NCI-H774 (cell line): Measurements from ENCODE around the gene AOC3.
A peak's percentile ranks its signal among the peaks of the same experiment; 100 is the strongest.
"Not testable (repeated sequence)": the region's sequence is repeated elsewhere in the genome, so short reads cannot be mapped to it uniquely, and the experiment has no call there.

Experiments
- DNase-seq: peaks from one replicate; lab custom pipeline; 2025; lab: John Stamatoyannopoulos, UW

AOC3 gene

DNA sequence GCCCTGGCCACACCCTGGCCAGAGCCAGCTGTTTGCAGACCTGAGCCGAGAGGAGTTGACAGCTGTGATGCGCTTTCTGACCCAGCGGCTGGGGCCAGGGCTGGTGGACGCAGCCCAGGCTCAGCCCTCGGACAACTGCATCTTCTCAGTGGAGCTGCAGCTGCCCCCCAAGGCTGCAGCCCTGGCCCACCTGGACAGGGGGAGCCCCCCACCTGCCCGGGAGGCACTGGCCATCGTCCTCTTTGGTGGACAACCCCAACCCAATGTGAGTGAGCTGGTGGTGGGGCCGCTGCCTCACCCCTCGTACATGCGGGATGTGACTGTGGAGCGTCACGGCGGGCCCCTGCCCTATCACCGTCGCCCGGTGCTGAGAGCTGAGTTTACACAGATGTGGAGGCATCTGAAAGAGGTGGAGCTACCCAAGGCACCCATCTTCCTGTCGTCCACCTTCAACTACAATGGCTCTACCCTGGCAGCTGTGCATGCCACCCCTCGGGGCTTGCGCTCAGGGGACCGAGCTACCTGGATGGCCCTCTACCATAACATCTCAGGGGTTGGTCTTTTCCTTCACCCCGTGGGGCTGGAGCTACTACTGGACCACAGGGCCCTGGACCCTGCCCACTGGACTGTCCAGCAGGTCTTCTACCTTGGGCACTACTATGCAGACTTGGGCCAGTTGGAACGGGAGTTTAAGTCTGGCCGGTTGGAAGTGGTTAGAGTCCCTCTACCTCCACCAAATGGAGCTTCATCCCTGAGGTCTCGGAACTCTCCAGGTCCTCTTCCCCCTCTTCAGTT, 6.0 kb upstream of the AOC3 start:
- no peak for DNase-seq

DNA sequence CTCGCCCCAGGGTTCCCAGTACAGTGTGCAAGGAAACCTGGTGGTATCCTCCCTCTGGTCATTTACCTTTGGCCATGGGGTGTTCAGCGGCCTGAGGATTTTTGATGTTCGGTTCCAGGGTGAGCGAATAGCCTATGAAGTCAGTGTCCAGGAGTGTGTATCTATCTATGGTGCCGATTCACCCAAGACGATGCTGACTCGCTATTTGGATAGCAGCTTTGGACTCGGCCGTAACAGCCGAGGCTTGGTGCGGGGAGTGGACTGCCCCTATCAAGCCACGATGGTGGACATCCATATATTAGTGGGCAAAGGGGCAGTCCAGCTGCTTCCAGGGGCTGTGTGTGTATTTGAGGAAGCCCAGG, 5.5 kb upstream of the AOC3 start:
- DNase-seq: no peak

DNA sequence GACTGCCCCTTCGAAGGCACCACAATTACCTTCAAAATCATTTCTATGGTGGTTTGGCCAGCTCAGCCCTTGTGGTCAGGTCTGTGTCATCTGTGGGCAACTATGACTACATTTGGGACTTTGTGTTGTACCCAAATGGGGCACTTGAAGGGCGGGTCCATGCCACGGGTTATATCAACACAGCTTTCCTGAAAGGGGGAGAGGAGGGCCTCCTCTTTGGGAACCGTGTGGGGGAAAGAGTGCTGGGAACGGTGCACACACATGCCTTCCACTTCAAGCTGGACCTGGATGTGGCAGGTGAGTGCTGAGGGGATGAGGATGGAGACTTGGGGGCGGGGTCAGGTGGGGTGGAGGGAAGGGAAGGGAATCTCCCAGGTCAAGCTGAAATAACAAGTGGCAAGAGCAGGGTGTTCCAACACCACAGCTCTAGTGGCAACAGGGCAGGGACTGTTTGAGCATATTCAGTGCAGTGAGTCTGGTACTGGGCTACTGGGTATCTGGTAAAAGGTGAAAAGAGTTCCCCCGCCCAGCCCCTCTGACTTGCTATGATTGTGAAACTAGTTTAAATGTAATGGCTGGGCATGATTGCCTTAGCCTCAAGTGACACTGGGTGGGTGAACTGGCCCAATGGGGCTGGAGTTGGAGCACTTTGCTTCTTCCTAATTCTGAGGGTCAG, 4.9 kb upstream of the AOC3 start:
- no peak for DNase-seq

DNA sequence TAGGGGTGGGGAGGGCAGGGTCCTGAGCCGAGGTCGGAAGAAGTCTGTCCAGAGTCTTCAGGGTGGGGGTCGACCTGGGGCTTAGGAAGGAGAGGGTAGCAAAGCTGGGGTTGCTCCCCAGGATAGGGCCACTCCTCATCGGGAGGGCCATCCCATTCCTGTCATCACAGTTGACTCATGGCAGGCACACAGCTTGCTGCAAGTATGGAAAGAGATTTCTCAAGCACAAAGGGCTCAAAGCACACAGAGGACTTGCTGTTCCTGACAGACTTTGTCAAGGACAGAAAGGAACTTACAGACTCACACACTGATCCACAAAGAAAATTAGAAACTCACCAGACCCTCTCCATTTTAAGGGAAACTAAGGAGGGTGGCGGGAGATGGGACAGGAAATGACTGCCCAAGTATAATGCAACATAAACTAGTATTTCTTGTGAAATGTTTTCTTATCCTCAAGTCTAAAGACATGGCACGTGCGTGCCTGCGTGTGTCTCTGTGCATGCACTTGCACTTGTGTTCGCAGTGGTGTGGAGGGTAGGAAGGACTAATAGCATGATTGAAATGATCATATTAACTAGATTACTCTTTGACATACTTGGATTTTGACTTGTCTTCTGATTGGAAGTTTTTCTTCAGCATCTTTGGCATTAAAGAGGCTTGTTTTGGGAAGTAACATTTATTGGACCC, 4.3 kb upstream of the AOC3 start:
- DNase-seq: no peak

DNA sequence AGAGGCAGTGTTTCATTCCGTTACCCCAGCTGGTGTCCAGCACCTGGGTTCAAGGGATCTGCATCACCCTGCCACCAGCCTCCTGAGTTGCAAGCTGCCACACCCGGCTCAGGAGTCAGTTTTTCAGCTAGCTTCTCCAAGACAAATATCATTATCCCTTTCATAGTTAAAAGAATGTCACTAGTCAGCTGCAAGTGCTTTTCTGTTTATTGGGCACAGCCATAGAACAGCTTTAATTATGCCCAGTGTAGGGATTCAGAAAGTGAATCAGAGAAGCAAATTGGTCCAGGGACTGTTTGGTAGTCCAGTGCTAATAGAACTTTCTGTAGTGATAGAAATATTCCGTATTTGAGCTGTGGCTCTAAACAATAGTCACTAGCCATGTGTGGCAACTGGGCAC, 2.9 kb upstream of the AOC3 start:
- DNase-seq: peak; percentile 31

DNA sequence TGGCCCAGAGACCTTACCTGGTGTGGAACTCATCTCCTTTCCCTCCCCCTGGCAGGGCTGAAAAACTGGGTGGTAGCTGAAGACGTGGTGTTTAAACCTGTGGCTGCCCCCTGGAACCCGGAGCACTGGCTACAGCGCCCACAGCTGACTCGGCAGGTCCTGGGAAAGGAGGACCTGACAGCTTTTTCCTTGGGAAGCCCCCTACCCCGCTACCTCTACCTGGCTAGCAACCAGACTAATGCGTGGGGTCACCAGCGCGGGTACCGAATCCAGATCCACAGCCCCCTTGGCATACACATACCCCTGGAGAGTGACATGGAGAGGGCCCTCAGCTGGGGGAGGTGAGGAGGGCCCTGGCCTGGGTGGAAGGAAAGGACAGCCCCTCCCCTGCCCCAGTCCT, 2.0 kb upstream of the AOC3 start:
- no peak for DNase-seq

DNA sequence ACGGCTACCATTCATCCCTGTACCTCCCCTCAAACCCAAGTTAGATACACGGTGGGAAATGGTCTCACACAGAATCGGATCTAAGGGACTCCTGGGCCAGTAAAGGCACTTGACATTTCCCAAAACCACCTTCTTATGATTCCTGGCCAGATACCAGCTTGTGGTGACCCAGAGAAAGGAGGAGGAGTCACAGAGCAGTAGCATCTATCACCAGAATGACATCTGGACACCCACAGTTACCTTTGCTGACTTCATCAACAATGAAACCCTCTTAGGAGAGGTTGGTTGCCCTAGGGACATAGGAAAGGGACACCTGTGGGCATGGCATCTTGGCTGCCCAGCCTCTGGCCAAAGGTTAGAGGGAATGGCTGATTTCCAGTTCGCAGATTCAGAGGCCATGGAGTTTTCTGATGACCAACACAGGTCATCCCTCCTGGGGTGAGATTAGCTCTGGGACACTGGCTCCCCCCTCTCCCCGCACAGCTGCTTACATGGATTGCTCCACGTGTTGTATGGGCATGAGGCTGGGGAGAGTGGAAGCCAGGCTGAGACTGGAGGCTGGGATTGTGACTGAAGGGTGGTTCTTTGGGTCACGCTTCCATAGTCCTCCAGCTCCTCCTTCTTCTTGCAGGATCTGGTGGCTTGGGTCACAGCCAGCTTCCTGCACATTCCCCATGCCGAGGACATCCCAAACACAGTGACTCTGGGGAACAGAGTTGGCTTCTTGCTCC, 1.4 kb upstream of the AOC3 start:
- DNase-seq: no peak

DNA sequence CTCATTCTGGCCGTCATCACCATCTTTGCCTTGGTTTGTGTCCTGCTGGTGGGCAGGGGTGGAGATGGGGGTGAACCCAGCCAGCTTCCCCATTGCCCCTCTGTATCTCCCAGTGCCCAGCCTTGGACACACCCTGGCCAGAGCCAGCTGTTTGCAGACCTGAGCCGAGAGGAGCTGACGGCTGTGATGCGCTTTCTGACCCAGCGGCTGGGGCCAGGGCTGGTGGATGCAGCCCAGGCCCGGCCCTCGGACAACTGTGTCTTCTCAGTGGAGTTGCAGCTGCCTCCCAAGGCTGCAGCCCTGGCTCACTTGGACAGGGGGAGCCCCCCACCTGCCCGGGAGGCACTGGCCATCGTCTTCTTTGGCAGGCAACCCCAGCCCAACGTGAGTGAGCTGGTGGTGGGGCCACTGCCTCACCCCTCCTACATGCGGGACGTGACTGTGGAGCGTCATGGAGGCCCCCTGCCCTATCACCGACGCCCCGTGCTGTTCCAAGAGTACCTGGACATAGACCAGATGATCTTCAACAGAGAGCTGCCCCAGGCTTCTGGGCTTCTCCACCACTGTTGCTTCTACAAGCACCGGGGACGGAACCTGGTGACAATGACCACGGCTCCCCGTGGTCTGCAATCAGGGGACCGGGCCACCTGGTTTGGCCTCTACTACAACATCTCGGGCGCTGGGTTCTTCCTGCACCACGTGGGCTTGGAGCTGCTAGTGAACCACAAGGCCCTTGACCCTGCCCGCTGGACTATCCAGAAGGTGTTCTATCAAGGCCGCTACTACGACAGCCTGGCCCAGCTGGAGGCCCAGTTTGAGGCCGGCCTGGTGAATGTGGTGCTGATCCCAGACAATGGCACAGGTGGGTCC, 607 bp downstream of the AOC3 start:
- not testable (repeated sequence) for DNase-seq

DNA sequence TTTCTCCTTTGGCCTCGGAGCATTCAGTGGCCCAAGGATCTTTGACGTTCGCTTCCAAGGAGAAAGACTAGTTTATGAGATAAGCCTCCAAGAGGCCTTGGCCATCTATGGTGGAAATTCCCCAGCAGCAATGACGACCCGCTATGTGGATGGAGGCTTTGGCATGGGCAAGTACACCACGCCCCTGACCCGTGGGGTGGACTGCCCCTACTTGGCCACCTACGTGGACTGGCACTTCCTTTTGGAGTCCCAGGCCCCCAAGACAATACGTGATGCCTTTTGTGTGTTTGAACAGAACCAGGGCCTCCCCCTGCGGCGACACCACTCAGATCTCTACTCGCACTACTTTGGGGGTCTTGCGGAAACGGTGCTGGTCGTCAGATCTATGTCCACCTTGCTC, 1.4 kb downstream of the AOC3 start:
- DNase-seq: no peak

DNA sequence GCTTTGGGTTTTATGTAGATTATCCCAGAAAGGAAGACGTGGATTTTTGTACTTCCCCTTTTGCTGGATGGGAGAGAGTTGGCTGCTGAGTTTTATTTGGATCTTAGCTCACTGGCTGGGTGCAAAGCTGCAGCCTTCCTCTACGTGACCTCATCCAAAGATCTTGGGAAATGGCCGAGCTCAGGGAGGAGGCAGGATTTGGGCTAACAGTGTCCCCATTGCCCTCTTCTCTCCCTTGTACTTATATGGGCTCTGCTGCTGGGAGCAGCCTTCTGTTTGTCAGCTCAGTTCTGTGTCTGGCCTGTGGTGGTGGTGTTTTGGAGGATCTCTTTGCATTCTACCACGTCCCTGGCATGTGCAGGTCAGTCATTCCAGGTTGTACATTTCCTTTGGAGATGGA, 2.0 kb downstream of the AOC3 start:
- DNase-seq: no peak

DNA sequence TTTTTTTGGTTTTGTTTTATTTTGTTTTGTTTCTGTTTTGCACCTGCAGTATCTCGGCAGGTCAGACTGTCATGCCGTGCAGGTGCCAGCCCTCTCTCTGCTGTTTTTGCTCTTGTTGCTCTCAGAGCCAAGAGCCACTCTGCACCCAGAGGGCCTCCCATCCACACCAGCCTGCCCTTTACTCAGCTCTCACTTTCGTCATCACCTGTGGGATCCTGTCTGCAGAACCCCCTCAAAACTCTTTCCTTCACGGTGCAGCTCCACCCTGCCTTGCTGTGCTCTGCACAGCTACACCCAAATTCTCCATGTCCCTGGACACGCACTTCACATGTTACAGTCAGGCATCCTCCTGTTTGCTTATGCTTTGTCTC, 2.6 kb downstream of the AOC3 start:
- DNase-seq: no peak

DNA sequence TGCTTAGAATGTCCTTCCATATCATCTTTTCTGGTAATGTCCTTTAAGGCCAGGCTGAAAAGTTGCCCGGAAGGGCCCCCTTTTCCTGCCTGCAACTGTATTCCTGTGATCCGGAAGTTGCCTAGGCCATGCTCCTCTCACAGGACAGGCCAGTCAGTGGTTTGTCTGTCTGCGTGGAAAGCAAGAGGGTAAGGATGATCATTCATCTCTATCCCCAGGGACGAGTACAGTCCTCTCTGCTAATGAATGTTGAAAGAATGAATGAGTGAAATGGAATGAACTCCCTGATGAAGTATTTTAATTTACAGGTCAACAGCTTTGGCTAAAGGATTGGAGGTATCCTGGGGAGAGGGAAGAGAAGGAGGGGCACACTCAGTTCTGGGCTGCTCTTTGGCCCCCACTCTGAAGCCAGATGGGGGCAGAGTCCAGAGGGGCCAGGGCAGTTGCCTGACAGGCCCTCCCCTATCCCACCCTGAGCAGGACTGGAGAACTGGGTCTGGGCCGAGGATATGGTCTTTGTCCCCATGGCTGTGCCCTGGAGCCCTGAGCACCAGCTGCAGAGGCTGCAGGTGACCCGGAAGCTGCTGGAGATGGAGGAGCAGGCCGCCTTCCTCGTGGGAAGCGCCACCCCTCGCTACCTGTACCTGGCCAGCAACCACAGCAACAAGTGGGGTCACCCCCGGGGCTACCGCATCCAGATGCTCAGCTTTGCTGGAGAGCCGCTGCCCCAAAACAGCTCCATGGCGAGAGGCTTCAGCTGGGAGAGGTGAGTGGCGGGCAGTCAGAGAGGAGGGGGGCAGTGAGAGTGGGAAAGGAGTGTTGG, 3.2 kb downstream of the AOC3 start:
- no peak for DNase-seq

DNA sequence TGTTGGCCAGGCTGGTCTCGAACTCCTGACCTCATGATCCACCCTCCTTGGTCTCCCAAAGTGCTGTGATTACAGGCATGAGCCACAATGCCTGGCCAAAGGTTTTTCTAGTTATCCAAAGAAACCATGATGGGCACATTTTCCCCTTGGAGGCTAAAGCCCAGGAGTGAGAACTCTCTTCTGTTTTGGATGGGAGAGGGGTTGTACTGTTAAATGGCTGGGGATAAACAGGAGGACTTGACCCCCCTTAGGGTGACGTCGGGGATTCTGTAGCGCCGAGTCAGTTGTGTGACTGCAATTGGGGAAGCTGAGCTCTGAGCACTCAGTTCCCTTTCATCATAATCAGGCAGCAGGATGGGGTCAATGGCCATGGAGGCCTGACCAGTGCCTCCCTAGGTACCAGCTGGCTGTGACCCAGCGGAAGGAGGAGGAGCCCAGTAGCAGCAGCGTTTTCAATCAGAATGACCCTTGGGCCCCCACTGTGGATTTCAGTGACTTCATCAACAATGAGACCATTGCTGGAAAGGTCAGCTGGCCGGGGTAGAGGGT, 4.1 kb downstream of the AOC3 start:
- no peak for DNase-seq

DNA sequence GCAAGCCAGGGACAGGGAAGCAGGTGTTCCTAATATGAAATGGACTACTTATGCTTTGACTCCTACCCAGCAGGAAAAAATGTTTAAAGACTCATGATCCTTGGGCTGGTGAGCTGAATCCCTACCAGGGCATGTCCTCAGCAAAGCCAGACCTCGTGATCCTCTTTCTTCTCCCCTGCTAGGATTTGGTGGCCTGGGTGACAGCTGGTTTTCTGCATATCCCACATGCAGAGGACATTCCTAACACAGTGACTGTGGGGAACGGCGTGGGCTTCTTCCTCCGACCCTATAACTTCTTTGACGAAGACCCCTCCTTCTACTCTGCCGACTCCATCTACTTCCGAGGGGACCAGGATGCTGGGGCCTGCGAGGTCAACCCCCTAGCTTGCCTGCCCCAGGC, 5.1 kb downstream of the AOC3 start:
- not testable (repeated sequence) for DNase-seq

DNA sequence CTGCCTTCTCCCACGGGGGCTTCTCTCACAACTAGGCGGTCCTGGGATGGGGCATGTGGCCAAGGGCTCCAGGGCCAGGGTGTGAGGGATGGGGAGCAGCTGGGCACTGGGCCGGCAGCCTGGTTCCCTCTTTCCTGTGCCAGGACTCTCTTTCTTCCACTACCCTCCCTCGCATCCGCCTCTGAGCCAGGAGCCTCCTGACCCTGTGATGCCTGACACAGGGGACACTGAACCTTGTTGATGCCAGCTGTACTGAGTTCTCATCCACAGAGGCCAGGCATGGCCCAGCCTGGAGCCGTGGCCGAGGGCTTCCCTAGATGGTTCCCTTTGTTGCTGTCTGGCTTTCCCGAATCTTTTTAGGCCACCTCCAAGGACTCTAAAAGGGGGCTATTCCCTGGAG, 5.5 kb downstream of the AOC3 start:
- DNase-seq: not testable (repeated sequence)

DNA sequence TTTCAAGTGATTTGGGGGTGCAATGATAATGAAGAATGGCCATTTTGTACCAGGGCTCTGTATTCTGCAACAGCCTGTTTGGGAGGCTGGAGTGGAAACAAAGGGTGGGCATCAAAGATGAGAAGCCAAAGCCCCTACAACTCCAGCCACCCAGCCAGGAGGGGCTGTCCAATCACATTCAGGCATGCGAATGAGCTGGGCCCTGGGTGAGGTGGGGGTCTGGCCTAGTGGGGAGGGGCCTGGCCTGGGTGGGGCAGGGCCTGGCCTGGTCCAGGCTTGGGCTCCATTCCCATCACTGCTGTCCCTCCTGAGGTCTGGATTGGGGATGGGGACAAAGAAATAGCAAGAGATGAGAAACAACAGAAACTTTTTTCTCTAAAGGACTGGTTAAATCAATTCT, 6.4 kb downstream of the AOC3 start:
- no peak for DNase-seq

DNA sequence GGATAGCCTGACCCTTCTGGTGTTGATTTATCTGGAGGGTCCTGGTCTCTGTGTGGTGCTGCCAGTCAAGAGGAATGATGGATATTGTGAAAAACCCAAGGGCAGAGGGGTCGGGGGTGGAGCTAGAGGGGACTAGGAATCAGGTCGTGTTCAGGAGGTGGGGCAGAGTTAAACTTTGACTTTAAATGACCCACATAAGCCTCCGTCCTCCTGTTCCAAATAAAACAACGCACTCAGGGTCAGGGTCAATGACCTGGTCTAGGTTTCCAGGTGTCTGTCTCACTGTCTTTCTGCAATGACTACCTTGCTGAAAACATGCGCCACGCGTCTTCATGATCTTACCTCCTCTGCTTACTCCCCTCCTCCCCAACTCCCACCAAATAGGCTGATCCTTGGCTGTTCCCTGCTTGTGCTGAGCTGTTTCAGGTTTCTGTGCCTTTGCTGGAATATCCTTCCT, 14.7 kb downstream of the AOC3 start:
- DNase-seq: no peak

DNA sequence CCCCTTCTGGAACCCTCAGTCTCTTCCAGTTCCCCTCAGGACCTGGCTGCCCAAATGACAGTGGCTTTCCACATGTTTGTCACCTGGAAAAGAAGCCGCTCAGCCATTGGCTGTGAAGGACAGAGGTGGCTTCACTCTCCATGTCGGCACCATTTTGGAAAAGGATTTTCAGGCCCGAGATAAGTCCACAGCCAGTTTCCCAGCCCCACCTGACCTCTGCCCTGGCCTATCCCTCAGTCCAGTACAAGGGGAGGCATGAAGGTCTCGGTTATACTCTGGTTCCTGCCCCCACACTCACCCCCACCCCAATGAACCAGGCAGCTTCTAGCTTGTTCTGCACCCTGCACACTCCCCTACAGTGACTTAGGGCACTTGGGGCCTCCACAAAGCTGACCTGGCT, 15.2 kb downstream of the AOC3 start:
- no peak for DNase-seq

DNA sequence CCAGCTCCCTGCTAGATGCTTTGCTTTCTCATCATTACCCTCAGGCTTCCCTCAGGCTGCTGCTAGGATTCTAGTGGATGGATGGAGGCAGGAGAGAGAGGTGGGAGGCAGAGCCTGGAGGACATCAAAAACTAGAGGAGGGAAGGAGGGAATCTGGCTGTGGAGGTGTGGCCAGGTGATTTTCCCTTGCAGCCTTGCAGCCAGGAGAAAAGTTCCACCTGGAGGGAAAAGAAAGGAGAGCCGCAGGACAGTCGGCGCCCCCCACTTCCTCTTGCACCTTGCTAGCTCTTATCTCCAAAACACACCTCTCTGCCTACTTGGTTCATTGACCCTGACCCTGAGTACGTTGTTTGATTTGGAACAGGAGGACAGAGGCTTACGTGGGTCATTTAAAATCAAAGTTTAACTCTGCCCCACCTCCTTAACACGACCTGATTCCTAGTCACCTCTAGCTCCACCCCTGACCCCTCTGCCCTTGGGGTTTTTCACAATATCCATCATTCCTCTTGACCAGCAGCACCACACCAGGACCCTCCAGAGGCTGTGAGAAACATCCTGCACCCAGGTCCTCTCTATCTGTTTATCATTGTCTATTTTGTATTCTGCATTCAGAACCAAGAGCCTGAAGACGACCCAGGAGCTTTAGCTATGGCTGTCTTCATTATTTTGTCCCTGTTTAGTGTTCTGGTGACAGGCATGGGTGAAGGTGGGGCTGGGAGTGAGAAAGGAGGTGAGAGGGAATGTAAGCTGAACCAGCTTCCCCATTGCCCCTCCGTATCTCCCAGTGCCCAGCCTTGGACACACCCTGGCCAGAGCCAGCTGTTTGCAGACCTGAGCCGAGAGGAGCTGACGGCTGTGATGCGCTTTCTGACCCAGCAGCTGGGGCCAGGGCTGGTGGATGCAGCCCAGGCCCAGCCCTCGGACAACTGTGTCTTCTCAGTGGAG, 15.9 kb downstream of the AOC3 start:
- no peak for DNase-seq
